ENCODE results near the gene LRRC25.

- no peak for TF ChIP-seq CTCF (IDR thresholded peaks at IDR 0.05 in 4 of 5, conservative IDR thresholded peaks at IDR 0.05 in 1 of 5)
- no peak for TF ChIP-seq POLR2A (IDR thresholded peaks at IDR 0.05)
These were observed 3.6 kb downstream of the LRRC25 start for GRCh38 chr19:18393836-18394235.
